Left cardiac atrium (tissue), 4 donors: Measurements from ENCODE around the gene ZNF155. TPM values are rescaled to one million over a fixed set of nuclear protein-coding genes. Genes with fewer than 3 reads are reported as not detected.
A peak's percentile ranks its signal among the peaks of the same experiment; 100 is the strongest.

Experiments
- ATAC-seq, 2 donors: fragments of 200-7000 bp; cut with Tn5 transposase; one replicate each; pipeline ENCODE4 v1.9.1; 2020; ENCODE audit warnings: mild to moderate bottlenecking in 2 of 2, moderate library complexity in 2 of 2
- DNase-seq: peaks from one replicate; pipeline ENCODE4 v3.0.0-alpha.2; 2020
- intact Hi-C, 2 donors: fragments of 100-400 bp; cut with DNase I; formaldehyde crosslinking; loops; one replicate each; pipeline versions ENCODE4 v1.14.1 to v1.15.1; 2022 to 2023
- total RNA-seq, 2 donors: library from RNA; stranded (reverse); fragmentation: NEBNext Ultra II Directional; extraction: Animal tissue kit (Norgen Biotek cat#: 25700); gene quantifications; one replicate each; pipeline ENCODE4 v1.2.1, GENCODE V29; 2021
- donor health status: DM: no; HTN: yes; CAD: no.
- donor health status: DM: no; HTN: yes; CAD: no; lungs with severe emphysema.
- donor health status: DM: yes; HTN: yes; CAD: no.
- donor health status: Dilated cardiomyopathy.

ZNF155 gene
- total RNA-seq, 2 donors from 2014 or later: 6.8 to 9.2 TPM

- intact Hi-C loops: loop anchor here in 1 of 2 donors (2.0 kb wide), 1 partner anchor 22 kb away; the partner anchor contains the start of gene ZNF222
- peak; percentile 93 for DNase-seq
- peak; percentile 100 for ATAC-seq
Observed at GRCh38 chr19:44002566-44003460, 18.8 kb downstream of the ZNF155 start, which contains the start of gene ZNF230. Gene ZNF230 (plus strand): TSS chr19:44002957. CDS start chr19:44007079, 4,122 bp downstream.

GRCh38 chr19:44003461-44004009, 19.5 kb downstream of the ZNF155 start:
- no peak for DNase-seq
- peak in 1 of 2 donors; percentile 20 for ATAC-seq
- intact Hi-C loops: loop anchor here in 1 of 2 donors (2.0 kb wide), 1 partner anchor 21 kb away; the partner anchor contains the start of gene ZNF222

GRCh38 chr19:44005973-44006372, 22.0 kb downstream of the ZNF155 start:
- DNase-seq (no peak), ATAC-seq (no peak)
- intact Hi-C loops: no loop called here

DNA sequence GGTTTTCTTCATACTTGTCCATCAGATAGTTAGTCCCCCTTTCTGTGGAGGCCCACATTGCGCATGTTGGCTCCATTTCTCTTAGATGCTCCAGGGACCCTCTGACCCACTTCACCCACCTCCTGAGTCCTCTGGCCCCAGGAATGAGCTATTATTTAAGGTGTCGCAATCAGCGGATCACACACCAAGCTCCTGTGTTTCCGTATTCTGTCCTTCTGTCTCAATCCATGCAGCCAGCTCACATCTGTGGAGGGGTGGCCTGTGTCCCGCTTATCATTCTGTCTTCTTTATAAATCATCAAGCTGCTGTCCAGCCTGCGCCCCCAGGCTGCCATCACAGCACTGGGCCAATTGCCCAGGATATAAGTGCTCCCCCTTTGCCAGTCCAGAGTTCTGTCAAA, 23.5 kb downstream of the ZNF155 start:
- DNase-seq (no peak), ATAC-seq (no peak)
- intact Hi-C loops: no loop called here

GRCh38 chr19:44010468-44010867, 26.5 kb downstream of the ZNF155 start:
- intact Hi-C loops: no loop called here
- no peak for DNase-seq
- ATAC-seq: no peak

DNA sequence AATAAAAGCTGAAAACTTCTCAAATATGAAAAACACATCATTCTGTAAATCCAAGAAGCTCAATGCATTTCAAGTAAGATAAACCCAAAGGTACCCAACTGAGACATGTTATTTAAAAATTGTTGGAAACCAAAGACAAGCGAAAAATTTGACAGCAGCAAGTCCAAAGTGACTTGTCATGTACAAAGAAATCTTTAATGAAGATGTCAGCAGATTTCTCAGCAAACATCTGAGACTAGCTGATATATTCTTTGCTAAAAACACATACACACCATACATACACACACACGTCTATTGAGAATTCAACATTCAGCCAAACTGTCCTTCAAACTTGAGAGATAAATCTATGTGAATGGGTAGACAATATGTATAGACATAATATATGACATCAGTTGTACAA, 35.5 kb downstream of the ZNF155 start:
- no peak for DNase-seq
- intact Hi-C loops: no loop called here

DNA sequence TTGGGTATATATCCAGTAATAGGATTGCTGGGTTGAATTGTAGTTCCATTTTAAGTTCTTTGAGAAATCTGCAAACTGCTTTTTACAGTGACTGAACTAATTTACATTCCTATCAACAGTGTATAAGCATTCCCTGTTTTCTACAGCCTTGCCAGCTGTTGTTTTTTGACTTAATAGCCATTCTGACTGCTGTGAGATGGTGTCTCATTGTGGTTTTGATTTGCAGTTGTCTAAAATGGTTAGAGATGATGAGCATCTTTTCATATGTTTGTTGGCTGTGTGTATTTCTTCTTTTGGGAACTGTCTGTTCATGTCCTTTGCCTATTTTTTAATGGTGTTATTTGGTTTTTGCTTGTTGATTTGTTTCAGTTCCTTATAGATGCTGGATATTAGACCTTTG, 37.2 kb downstream of the ZNF155 start:
- DNase-seq: no peak
- intact Hi-C loops: no loop called here
- no peak for ATAC-seq

More for the DNA sequence above, 35.5 kb downstream of the ZNF155 start:
- no peak for ATAC-seq

GRCh38 chr19:44024900-44025216, 40.9 kb downstream of the ZNF155 start:
- no peak for ATAC-seq
- intact Hi-C loops: loop anchor here in 1 of 2 donors (2.0 kb wide), 1 partner anchor 22 kb away; the partner anchor contains the start of gene ZNF230
- DNase-seq: no peak

- peak; percentile 100 for ATAC-seq
- intact Hi-C loops: loop anchor here in 1 of 2 donors (2.0 kb wide), 1 partner anchor 23 kb away; the partner anchor contains the start of gene ZNF230
- peak; percentile 91 for DNase-seq
Observed at GRCh38 chr19:44025217-44025936, 41.4 kb downstream of the ZNF155 start, which contains the start of gene ZNF222. Gene ZNF222 (plus strand): TSS chr19:44025379. CDS start chr19:44025437, 58 bp downstream.

DNA sequence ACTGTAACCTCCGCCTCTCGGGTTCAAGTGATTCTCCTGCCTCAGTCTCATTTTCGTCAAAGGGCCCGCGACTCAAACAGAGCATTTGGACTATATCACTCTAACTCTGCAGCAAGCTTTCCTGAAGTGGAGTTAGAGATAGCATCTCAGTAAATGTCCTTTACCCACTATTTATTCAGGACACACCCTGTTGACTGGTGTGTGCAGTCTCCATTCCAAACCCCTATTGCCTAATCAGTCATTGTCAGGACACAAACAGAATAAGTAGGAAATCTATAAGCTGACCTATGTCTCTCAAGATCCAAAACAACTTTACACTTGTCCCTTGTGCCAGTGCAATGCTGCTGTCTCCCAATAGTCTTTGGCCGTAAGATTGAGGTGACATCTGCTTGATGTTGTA, 42.6 kb downstream of the ZNF155 start:
- DNase-seq (no peak), ATAC-seq (no peak)
- intact Hi-C loops: no loop called here

DNA sequence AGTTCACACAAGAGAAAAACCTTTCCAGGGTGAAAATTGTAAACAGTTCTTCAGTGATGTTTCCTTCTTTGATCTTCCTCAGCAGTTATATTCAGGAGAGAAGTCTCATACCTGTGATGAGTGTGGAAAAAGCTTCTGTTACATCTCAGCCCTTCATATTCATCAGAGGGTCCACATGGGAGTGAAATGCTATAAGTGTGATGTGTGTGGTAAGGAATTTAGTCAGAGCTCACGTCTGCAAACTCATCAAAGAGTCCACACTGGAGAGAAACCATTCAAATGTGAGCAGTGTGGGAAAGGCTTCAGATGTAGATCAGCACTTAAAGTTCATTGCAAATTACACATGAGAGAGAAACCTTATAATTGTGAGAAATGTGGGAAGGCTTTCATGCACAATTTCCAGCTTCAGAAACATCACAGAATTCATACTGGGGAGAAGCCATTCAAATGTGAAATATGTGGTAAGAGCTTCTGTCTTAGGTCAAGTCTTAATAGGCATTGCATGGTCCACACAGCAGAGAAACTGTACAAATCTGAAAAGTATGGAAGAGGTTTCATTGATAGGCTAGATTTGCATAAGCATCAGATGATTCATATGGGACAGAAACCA, 48.1 kb downstream of the ZNF155 start:
- ATAC-seq: no peak
- no peak for DNase-seq
- intact Hi-C loops: no loop called here

GRCh38 chr19:44042147-44042546, 58.2 kb downstream of the ZNF155 start:
- no peak for ATAC-seq
- DNase-seq: no peak
- intact Hi-C loops: no loop called here

Other genes starting within 250 kb of the ZNF155 start
- gene SMG9, start 229.2 kb upstream of the ZNF155 start, total RNA-seq: 10 to 100 TPM; 19.4 to 22.1 TPM
- gene KCNN4, start 203.2 kb upstream of the ZNF155 start, total RNA-seq: 1 to 10 TPM in 1 of 2 donors, under 1 TPM in 1; 0.71 to 1.4 TPM
- 1 to 10 TPM; 1.3 to 2.1 TPM for gene LYPD5, start 181.7 kb upstream of the ZNF155 start, total RNA-seq
- 10 to 100 TPM in 1 of 2 donors, 1 to 10 TPM in 1; 9.5 to 10.7 TPM for gene ZNF283, start 156.9 kb upstream of the ZNF155 start, total RNA-seq
- 1 to 10 TPM; 6.5 to 7.0 TPM for gene ZNF404, start 100.2 kb upstream of the ZNF155 start, total RNA-seq
- gene ZNF45, start 48.9 kb upstream of the ZNF155 start, total RNA-seq: 10 to 100 TPM in 1 of 2 donors, 1 to 10 TPM in 1; 8.4 to 10.1 TPM
- 1 to 10 TPM; 3.7 to 5.2 TPM for gene ZNF221, start 33.0 kb upstream of the ZNF155 start, total RNA-seq
- 1 to 10 TPM; 3.5 to 3.7 TPM for gene ZNF230, start 18.8 kb downstream of the ZNF155 start, total RNA-seq
- gene ZNF222, start 41.2 kb downstream of the ZNF155 start, total RNA-seq: 1 to 10 TPM; 3.5 to 4.0 TPM
- 1 to 10 TPM; 2.8 to 2.9 TPM for gene ZNF223, start 67.8 kb downstream of the ZNF155 start, total RNA-seq
- 1 to 10 TPM; 1.9 TPM for gene ZNF284, start 88.0 kb downstream of the ZNF155 start, total RNA-seq
- 10 to 100 TPM; 11.1 to 13.4 TPM for gene ZNF224, start 110.2 kb downstream of the ZNF155 start, total RNA-seq
- gene ZNF225, start 129.2 kb downstream of the ZNF155 start, total RNA-seq: 1 to 10 TPM; 3.2 to 3.3 TPM
- gene ZNF234, start 157.4 kb downstream of the ZNF155 start, total RNA-seq: 1 to 10 TPM; 8.1 to 9.6 TPM
- 10 to 100 TPM; 14.9 to 17.8 TPM for gene ZNF226, start 180.9 kb downstream of the ZNF155 start, total RNA-seq
- 10 to 100 TPM; 11.1 to 12.9 TPM for gene ZNF227, start 228.3 kb downstream of the ZNF155 start, total RNA-seq